GM21390 (cell line): ENCODE results near the gene ZFR.

Experiments
- ATAC-seq: cut with Tn5 transposase; IDR thresholded peaks from one replicate; pipeline ENCODE4 v1.9.1; 2021; ENCODE audit not compliant: unreplicated experiment

The ZFR gene

DNA sequence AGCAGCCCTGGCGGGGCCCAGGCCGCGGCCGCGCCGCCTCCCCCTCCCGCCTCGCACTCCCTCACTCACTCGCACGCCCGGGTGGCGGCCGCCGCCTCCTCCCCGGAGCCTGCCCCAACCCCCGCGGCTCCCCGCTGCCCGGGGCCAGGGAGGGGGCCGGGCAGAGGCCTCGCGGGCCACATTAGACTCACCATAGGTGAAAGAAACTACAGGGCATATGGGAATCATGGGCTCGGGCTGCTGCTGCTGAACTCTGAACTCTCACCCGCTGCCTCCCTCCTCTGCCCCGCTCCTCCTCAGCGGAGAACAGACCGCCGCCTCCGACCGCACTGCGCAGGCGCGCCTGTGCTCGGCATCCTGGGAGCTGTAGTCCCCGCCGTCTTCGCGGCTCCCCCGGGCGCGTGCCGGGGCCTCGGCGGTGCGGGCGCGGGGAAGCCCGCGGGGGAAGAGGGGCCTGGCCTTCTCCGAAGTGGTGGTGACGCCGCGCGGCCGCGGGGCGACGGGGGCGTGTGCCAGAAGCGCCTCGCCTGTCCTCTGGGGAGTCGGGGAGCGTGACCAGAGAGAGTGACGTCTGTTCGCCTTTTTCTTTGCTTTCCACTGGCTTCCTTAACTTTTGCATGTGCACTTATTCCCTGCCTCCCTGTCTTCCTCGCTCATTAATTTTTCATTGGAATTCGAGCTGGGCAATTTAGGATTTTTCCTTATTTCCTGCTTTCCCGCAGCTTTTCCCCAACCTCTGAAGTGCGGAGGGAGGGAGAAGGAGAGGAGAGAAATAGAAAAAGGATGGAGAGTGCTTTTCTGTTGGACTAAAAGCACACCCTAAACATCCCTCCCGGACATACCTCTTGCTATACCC, at the start of gene ZFR:
Gene ZFR, minus strand, starts transcription at position 310 of the 856 bp plus-strand sequence. Its CDS starts 82 bp downstream, at position 228.
- peak; percentile 87 for ATAC-seq

DNA sequence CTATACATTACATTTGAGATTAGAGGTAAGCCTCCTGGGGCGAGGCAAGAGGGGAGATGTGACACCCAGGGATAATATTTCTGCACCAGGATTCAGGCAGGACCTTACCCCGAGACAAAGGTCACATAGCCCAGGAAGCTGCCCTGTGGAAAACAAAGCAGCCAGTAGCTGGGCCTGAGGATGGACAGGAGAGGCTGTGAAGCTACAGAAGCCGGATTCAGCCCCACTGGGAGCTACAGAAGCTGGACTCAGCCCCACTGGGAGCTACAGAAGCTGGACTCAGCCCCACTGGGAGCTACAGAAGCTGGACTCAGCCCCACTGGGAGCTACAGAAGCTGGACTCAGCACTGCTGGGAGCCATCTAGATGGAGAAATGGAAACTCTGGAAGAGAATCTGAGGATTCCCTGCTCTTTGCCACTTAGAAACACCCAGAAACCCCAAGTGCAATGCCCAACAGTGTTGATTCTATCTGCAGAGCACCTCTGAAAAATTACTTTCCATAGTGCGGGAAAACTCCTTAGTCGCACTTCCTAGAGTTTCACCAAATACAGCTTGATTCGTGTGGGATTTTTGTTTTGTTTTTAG, 46.5 kb upstream of the ZFR start:
- no peak for ATAC-seq

DNA sequence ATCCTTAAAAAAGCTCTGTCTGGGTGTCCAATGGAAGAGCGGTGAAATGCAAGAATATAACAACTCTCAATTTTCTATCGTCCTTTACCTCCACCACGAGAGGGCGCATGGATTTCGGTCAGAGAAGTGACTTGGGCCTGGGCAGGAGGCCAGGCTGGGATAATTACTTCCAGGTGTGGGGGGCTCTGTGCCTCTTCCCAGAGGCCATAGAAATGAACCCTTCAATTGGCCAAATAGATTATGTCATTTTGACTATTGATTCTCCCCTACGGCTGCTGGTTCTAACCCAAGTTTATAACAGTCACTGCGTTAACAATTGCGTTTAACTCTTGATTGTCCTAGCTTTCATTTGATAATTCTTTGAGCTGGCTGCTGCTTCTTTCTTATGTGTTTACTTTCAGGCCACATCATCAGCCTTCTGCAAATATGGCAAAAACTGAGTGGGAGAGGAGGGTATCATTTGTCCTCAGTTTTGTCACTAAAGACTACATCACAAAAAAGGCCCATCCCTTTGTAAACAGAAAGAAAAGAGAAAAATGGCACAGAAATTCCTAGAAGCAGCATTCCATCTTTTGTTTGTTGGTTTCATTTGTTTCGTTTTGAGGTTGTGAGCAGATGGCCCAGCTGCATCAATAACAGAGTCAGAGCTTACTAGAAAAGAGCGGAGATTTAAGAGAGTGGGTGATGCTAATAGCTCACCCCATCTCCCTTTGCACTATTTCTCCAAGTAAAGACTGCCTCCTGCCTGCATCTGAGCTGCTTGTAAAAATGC, 45.4 kb upstream of the ZFR start:
- peak; percentile 58 for ATAC-seq

DNA sequence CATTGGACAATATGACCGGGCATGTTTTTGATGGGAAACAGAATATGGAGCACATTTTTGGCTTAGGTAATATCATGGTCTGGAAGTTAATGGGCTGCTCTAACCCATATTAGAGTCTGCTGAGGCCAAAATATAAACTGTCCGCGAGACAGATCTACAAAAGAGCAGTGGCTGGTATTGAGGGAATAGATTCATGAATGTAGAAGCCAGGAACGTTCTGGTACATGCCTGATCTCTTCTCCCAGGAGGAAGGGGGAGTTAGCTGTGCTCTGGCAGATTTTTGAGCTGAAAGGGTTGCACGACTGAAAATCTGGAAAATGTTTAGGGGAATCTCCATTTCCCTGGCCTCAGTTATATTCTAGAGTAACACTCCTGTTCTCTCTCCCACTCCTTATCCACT, 42.9 kb upstream of the ZFR start:
- ATAC-seq = no peak

DNA sequence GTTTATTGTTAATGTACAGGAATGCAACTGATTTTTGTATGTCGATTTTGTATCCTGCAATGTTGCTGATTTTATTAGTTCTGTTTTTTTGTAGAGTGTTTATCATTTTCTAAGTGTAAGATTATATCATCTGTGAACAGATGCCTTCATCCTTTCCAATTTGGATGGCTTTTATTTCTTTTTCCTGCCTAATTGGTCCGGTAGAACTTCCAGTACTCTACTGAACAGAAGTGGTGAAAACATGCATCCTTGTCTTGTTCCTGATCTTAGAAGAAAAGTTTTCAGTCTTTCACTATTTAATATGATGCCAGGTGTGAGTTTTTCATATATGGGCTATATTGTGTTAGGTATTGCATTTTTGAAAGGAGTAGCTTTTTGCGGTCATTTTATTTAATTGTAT, 42.5 kb upstream of the ZFR start:
- ATAC-seq = no peak

DNA sequence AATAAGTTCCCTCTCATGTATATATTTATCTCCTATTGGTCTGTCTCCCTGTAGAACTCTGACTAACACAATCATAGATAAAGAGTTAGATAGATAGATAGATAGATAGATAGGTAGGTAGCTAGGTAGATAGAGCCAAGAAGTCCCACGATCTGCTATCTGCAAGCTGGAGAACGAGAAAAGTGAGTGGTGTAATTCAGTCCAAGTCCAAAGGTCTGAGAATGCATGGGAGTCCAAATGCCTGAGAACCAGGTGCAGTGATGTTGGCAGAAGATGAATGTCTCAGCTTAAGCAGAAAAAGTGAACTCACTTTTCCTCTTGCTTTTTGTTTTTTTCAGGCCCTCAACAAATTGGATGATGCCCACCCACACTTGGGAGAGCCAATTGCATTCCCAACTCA, 37.7 kb upstream of the ZFR start:
- no peak for ATAC-seq

DNA sequence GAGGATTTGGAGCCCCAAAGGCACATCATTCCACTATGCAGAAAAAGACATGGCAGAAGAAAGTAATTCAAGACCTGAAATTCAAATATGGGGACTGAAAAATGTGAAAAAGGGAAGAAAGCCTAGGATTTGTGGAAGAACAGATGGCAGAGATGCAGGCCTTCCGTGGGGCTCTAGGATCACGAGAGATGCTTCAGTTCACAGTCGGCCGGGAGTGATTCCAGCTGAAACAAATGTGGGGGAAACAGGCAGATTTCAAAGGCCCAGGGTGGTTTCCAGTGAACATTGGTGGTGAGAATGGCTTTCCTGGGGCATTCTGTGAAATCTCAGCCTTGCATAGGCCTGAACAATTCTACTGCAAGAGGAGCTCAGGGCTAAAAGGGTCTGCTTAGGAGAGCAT, 34.6 kb upstream of the ZFR start:
- no peak for ATAC-seq

DNA sequence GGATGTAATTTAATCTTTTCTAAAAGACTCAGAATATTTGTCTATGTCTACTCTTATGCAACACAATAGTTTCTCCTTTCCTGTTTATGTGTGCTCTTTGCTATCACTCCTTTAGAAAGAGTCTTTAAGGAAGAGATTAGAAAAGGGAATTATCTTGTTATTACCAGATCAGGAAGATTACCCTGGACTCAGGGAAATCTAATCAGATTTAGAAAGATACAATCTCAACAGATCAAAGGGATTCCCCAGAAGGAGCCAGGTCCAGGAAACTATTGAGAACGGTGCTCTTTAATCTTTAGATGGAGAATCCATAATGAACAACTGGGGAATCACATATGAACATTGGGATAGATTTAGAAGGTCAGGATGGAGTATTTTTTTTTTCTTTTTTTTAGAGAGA, 32.4 kb upstream of the ZFR start:
- ATAC-seq = no peak

DNA sequence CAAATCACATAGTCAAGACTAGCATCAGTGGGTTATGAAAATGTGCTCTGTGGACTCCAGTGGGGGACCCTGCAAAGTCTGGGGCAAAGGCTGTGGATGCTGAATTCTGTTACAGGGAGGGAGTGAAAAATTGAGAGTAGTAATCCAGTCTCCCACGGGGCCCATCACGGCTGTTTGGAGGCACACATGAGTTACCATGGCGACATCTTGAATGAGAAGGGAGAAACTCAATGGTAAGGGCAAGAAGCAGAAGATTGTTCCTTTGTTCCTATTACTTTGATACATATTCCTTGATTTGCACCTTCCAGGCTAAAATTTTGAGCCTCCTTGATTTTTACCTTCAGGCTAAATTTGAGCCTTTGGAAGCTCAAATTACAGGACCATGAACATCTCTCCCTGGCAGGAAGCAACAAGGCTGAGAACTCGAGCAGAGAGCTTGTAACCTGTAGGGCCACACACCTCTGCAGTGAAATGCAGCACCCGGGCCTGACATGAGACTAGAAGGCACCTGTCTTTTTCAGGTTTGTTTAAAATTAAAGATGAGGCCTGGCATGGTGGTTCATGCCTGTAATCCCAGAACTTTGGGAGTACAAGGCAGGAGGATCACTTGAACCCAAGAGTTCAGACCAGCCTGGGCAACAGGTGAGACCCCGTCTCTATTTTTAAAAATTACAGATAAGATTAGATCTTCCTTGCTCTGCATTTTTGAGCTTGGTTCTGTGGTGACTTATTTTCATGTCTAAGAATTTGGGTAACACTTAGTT, 31.0 kb upstream of the ZFR start:
- no peak for ATAC-seq

DNA sequence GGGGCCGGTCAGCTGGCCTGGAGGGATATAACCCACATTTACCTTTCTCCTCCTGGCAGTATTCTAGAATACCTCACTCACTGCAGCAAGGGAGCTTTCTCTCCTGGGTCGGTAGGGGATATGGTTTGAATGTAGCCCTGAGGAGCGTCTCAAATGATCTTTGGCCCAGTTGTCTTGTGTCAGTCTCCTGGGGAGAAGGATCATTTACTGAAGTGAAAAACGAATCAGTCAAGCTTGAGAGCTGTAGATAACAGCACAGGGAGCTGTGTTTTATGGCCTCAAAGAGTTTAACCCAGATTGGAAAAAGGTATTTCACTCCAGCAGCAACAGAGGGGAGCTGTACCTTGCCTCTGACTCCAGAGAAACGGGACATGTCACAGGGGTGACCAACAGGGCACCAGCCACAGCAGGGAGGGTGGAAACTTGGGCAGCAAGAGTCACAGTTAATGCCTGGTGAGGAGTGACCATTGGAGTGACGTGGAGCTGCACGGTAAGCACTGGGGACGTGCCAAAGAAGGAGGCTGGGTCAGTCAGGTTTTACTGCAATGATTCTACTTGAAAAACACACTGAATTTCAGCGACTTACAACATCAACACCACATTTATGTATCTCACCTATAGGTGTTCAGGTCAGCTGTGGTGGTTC, 29.8 kb upstream of the ZFR start:
- ATAC-seq = no peak

DNA sequence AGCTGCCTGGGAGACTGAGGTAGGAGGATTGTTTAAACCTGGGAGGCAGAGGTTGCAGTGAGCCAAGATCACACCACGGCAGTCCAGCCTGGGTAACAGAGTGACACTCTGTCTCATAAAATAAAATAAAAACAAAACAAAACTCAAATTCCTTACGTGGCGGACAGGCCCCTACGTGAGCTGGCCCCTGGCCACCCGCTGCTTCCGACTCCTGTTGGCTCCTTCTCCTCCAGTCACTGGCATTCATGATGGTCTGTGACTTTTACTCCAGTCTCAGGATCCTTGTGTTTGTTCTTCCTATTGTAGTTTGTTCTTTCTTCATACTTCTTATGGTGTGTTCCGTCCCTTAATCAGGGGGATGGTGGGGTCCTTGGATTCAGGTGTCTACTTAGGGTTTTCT, 28.5 kb upstream of the ZFR start:
- ATAC-seq = no peak

DNA sequence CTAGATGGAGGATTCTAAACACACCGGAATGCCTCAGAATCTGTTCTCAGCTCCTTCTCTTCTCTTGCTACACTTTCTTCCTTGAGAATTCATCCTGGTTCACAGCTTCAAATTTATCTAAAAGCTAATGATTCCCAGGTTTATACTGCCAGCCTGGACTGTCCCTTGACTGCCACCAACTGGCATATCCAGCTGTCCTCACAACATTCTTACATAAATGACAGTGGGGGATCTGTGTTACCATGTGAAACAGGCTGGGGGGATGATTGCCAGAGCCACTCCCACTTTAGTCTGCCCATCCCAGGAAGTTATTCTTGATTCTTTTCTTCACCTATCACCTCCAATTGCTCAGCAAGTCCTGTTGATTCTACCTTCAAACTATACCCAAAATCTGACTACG, 27.2 kb upstream of the ZFR start:
- ATAC-seq = no peak

DNA sequence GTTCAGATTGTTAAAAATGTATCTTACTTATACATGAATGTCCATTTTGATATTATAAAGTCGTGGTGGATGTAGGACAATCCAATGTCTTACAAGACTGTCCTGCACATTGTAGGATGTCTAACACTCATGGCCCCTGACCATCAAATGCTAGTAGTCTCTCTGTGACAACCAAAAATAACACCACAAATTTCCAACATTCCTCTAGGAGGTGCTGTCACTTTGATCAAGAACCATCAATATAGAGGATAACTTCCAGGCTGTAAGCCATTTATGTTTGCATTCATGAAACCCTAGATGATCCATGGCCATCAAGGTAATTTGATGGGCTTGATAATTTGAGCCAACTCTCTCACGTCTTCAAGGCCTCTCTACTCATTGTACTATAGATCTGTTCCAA, 20.5 kb upstream of the ZFR start:
- ATAC-seq = no peak

DNA sequence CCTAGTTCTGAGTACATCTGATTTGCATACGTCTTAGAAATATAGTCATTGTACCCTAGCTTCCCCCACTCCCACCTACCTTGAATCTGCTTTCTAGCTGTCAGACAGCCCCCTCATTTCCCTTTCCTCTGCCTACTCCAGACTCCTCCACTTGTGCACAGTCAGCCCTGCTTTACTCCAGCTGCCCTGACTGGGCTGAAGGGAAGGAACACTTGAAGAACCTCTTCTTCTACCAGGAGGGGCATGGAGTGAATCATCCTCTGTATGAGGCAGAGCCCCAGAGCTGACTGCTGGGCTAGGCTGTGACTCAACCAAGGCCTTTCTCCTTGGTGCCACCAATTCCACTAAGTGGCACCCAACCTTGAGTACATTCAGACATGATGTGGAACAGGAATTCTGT, 18.1 kb upstream of the ZFR start:
- ATAC-seq = no peak

DNA sequence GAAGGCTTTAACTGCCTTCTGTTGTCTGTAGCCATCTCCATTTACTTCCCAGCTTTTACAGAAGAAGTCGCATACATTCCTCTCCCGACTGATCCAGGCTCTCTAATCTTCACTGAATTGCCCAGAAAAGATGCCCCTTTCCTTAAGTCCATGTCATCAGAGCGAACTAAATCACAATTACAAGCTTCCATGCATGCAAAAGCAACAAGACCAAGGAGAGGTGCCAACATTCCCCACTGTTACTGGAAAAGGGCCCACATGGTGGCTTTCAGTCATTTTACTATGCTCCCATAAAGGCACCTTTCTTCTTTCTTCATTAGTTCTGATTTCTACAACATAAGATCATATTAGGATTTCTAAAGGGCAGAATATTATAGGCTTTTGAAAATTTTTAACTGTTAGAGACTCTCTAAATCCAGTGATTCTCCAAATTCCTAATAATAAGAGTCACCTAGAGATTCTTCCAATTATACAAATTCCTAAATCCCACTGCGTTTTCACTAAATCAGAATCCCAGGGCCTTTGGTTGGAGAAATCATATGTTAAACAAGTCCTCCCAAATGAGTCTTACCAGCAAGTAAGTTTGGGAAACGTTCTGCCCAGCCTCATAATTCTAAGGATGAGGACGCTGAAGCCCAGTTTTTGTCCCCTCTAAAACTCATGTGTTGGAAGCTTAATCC, 17.0 kb upstream of the ZFR start:
- ATAC-seq = no peak

DNA sequence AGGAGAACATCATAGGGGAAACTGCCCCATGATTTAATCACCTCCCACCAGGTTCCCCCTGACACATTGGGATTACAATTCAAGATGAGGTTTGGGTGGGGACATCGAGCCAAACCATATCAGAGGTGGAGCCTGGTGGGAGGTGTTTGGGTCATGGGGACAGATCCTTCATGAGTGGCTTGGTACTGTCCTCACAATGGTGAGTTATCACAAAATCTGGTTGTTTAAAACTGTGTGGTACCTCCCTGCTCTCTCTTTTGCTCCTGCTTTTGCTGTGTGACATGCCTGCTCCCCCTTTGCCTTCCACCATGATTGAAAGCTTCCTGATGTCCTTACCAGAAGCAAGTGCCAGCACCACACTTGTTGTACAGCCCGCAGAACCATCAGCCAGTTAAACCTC, 16.2 kb upstream of the ZFR start:
- no peak for ATAC-seq

DNA sequence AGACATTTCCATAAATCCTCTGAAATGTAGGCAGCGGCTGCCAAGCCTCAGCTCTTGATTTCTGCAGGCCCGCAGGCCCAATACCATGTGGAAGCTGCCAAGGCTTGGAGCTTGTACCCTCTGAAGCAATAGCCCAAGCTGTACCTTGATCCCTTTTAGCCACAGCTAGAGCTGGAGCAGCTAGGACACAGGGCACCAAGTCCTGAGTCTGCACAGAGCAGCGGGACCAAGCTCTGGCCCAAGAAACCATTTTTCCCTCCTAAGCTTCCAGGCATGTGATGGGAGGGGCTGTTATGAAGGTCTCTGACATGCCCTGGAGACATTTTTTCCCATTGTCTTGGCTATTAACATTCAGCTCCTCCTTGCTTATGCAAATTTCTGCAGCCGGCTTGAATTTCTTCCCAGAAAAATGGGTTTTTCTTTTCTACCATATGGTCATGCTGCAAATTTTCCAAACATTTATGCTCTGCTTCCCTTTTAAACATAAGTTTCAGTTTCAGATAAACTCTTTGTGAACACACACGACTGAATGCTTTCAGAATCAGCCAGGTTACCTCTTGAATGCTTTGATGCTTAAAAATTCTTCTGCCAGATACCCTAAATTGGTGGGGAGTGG, 14.4 kb upstream of the ZFR start:
- no peak for ATAC-seq

DNA sequence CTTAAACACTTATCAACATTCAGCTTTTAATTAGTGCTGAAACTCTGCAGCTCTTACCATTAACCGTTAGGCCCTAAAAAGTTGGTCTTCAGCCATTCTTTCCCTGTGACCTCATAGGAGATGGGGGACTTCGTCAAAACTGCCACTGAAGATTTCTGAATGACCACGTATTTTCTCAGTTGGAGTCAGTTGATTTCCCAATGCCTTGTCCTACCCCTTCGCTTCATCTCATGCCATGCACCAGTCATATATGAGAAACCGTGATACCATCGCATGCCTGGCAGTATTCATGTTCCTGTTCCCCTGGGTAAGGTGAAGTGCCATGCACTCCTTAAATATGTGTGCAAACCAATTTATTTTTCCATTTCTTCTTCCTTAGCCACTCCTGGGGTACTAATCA, 10.8 kb upstream of the ZFR start:
- ATAC-seq = no peak

DNA sequence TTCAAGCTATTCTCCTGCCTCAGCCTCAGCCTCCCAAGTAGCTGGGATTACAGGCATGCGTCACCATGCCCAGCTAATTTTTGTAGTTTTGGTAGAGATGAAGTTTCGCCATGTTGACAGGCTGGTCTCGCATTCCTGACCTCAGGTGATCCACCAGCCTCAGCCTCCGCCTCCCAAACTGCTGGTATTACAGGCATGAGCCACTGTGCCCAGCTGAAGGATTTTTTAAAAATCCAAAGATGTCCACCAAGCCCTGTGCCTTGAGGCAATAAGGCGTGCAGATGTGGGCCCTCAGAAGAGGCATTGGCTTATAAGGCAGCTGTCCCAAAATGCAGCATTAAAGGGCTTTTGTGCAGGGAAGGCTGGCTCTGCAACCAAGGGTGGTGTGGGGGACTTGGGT, 10.3 kb upstream of the ZFR start:
- no peak for ATAC-seq

DNA sequence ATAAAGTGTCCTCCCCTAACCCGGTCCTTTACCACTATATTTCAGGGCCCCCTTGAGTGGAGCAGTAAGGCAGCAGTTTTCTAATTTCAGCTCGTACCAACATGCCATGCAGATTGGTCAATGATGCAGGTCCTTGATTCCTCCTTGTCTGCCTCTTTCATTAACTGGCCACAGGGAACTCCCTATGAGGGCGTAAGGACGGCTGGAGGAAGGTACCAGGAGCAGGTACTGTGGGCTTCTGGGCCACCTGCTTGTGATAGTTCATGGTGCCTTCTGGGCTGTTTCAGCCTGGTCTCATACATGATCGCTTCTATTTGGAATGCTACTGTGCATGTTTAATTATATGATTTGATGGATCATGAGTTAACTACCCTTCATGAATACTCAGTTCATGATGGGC, 9.4 kb upstream of the ZFR start:
- ATAC-seq = no peak
